Prostate gland (tissue), 2 donors: ENCODE measurements around the gene TAT.
"Not testable (repeated sequence)": the region's sequence is repeated elsewhere in the genome, so short reads cannot be mapped to it uniquely, and the experiment has no call there.

Experiments
- POLR2A ChIP-seq: fragments of 450-650 bp; IDR thresholded peaks from one replicate; pipeline ENCODE4 v1.6.1; 2016; ENCODE audit warnings: antibody characterized with exemption, mild to moderate bottlenecking
- POLR2AphosphoS5 ChIP-seq: sonication (generic); formaldehyde crosslinking; IDR thresholded peaks from one replicate; pipeline ENCODE4 v1.6.1; 2017; ENCODE audit warnings: antibody characterized with exemption
- TF ChIP-seq, protein P1 (sequence below), 4 experiments: fragments of 200-600 bp in 2 of 4; fragments of 450-650 bp in 2 of 4; sonication (generic) in 2 of 4; IDR thresholded peaks; 1 replicate in 3 of 4; 2 replicates in 1 of 4; pipeline ENCODE4 v1.5.1; 2016 to 2019; ENCODE audit warnings: antibody characterized with exemption in 4 of 4, mild to moderate bottlenecking in 2 of 4, moderate library complexity in 2 of 4

DNA sequence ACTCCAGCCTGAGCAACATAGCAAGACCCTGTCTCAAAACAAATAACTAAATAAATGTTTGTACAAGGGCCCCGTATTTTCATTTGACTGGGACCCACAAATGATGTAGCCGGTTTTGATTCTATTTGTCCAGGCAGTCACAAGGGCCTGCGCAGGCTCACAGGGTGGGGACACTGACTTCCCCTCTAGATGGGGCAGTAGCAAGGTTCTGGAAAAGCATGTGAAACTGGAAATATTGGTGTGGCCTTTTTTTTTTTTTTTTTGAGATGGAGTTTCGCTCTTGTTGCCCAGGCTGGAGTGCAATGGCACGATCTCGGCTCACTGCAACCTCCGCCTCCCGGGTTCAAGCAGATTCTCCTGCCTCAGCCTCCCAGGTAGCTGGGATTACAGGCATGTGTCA, 38.1 kb upstream of the TAT start:
- TF ChIP-seq, protein P1, sequence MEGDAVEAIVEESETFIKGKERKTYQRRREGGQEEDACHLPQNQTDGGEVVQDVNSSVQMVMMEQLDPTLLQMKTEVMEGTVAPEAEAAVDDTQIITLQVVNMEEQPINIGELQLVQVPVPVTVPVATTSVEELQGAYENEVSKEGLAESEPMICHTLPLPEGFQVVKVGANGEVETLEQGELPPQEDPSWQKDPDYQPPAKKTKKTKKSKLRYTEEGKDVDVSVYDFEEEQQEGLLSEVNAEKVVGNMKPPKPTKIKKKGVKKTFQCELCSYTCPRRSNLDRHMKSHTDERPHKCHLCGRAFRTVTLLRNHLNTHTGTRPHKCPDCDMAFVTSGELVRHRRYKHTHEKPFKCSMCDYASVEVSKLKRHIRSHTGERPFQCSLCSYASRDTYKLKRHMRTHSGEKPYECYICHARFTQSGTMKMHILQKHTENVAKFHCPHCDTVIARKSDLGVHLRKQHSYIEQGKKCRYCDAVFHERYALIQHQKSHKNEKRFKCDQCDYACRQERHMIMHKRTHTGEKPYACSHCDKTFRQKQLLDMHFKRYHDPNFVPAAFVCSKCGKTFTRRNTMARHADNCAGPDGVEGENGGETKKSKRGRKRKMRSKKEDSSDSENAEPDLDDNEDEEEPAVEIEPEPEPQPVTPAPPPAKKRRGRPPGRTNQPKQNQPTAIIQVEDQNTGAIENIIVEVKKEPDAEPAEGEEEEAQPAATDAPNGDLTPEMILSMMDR (IDR thresholded peaks at IDR 0.05) = not testable (repeated sequence)
- not testable (repeated sequence) for TF ChIP-seq POLR2A, POLR2AphosphoS5
